GM21619 (cell line): ENCODE results near the gene SLC48A1.
"Not testable (repeated sequence)": the region's sequence is repeated elsewhere in the genome, so short reads cannot be mapped to it uniquely, and the experiment has no call there.

Experiments
- ATAC-seq: cut with Tn5 transposase; IDR thresholded peaks from one replicate; pipeline ENCODE4 v1.9.1; 2021; ENCODE audit not compliant: unreplicated experiment

Gene SLC48A1

GRCh38 chr12:47808050-47808449 lies 35.0 kb downstream of the SLC48A1 start:
- ATAC-seq = peak; percentile 45

GRCh38 chr12:47808574-47809365 lies 35.7 kb downstream of the SLC48A1 start:
- no peak for ATAC-seq

- ATAC-seq = not testable (repeated sequence)
Measured at GRCh38 chr12:47809518-47809917, 36.5 kb downstream of the SLC48A1 start.

- ATAC-seq = no peak
Measured at GRCh38 chr12:47811072-47811396, 38.0 kb downstream of the SLC48A1 start.

- ATAC-seq = no peak
Measured at GRCh38 chr12:47811581-47812484, 38.8 kb downstream of the SLC48A1 start.

- ATAC-seq = peak; percentile 66
Measured at GRCh38 chr12:47812797-47813510, 39.9 kb downstream of the SLC48A1 start.

- peak; percentile 40 for ATAC-seq
Measured at GRCh38 chr12:47813511-47814196, 40.6 kb downstream of the SLC48A1 start.

- ATAC-seq = no peak
Measured at GRCh38 chr12:47814539-47815170, 41.6 kb downstream of the SLC48A1 start.

- ATAC-seq = not testable (repeated sequence)
Measured at GRCh38 chr12:47815447-47815846, 42.4 kb downstream of the SLC48A1 start.

- ATAC-seq = no peak
Measured at GRCh38 chr12:47816403-47817271, 43.6 kb downstream of the SLC48A1 start.

- no peak for ATAC-seq
Measured at GRCh38 chr12:47817272-47818006, 44.4 kb downstream of the SLC48A1 start.

- no peak for ATAC-seq
Measured at GRCh38 chr12:47818007-47818376, 45.0 kb downstream of the SLC48A1 start.

GRCh38 chr12:47818467-47819137 lies 45.6 kb downstream of the SLC48A1 start:
- no peak for ATAC-seq

- ATAC-seq = no peak
Measured at GRCh38 chr12:47819138-47819895, 46.3 kb downstream of the SLC48A1 start.

- ATAC-seq = no peak
Measured at GRCh38 chr12:47819896-47820630, 47.0 kb downstream of the SLC48A1 start, which contains the start of gene HDAC7. TSS of gene HDAC7 (minus strand) at chr12:47819903. CDS start at chr12:47819785, 118 bp downstream.

GRCh38 chr12:47820631-47821345 lies 47.8 kb downstream of the SLC48A1 start:
- no peak for ATAC-seq
